Left cardiac atrium (tissue), 4 donors: ENCODE results near the gene PRDM5. TPM values are rescaled to one million over a fixed set of nuclear protein-coding genes. Genes with fewer than 3 reads are reported as not detected.

Experiments used
- ATAC-seq, 2 donors: fragments of 200-7000 bp; cut with Tn5 transposase; one replicate each; pipeline ENCODE4 v1.9.1; 2020; ENCODE audit warnings: mild to moderate bottlenecking in 2 of 2, moderate library complexity in 2 of 2
- DNase-seq: peaks from one replicate; pipeline ENCODE4 v3.0.0-alpha.2; 2020
- intact Hi-C, 2 donors: fragments of 100-400 bp; cut with DNase I; formaldehyde crosslinking; loops; one replicate each; pipeline versions ENCODE4 v1.14.1 to v1.15.1; 2022 to 2023
- total RNA-seq, 2 donors: library from RNA; stranded (reverse); fragmentation: NEBNext Ultra II Directional; extraction: Animal tissue kit (Norgen Biotek cat#: 25700); gene quantifications; one replicate each; pipeline ENCODE4 v1.2.1, GENCODE V29; 2021
- donor health status: DM: no; HTN: yes; CAD: no.
- donor health status: DM: no; HTN: yes; CAD: no; lungs with severe emphysema.
- donor health status: DM: yes; HTN: yes; CAD: no.
- donor health status: Dilated cardiomyopathy.

The PRDM5 gene
- total RNA-seq, 2 donors from 2014 or later, result 8.2 to 14.2 TPM

DNA sequence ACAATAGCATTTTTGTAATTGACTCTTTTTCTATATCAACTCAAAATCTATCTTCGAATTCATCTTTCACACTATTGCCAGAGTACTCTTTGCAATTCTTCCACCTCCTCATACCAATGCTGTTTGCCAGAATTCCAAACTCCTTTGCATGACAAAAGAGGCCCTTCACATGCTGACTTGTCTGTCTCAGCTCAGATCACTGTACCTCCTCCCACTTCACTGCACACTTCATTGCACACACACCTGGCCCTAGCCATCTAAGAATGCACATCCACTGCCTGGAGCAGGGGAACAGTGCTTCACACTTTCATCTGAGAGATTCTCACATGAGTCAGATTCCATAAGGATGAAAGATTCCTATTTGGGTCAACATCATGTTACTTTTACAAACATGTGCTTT is 56.5 kb downstream of the PRDM5 start:
- intact Hi-C loops, result no loop called here
- no peak for DNase-seq

DNA sequence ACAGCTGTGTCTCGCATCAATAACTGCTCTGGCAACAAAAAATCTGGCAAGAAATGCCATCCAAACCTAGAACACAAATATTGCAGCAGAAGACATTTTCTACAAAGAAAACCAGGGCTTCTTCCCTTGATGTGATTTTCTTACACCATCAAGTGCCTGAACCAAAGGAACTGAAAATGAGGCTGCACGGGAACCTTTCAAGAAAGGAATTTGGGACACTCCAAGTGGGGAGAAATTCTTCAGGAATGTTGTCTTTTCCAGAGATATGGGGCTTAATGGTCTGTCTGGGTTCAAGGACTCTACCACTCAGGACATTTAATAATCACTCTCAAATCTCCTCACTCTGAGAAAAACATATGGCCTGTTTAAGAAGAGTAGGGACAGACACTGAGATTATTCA is 57.6 kb downstream of the PRDM5 start:
- intact Hi-C loops, result no loop called here
- no peak for ATAC-seq
- DNase-seq, result no peak

More for the DNA sequence above, 56.5 kb downstream of the PRDM5 start:
- no peak for ATAC-seq

DNA sequence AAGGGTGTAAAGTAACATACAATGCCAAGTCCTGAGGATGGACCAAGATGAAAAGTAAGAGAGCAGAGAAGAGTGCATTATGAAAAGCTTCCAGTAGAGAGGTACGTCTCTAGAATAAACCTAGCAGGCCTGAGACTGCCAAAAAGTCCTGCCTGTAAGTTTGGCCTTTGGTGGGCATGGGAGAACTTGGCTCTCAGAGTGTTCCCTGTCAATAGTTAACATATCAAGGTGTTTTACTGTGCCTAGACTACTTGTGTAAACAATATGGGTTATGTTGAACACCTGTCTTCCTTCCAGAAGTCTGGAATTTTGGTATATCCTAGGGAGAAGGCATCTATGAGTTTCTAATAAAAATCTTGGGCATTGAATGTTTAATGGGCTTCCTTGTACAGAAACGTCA is 60.1 kb downstream of the PRDM5 start:
- DNase-seq (no peak), ATAC-seq (no peak)
- intact Hi-C loops, result no loop called here

DNA sequence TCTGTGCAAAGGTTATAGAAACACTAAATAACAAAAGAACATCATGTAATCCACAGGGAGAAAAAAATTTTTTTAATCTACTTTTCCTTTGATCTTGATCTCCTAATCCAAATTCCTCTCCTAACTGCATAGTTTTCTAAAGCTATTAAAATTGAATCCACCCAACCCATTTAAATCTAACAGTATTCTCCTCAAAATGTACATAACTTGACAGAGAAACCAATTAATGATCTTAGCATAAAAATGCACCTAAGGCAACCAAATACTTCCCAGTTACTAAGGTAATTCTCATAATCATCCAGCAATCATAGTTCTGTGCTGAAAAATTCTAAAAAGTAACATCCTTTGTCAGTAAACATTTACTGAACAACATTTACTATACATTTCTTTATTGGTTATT is 60.7 kb downstream of the PRDM5 start:
- DNase-seq (no peak), ATAC-seq (no peak)
- intact Hi-C loops, result no loop called here

DNA sequence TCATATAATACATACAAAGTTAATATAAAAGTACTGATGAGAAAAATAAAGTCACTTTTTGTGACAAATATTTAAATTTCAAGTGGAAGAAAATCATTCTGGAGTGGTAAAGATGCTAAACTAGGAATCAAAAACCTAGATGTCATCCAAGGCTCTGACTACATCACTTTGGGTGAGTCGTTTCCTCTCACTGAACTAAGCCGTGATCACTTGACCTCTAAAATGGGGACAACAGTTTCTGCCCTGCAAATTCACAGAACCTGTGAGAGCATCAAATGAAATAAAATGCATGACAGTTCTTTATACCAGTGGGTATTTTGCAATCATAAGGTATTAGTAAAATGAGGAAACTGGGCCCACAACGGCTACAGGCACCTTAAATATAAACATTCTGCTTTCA is 63.8 kb downstream of the PRDM5 start:
- ATAC-seq (no peak), DNase-seq (no peak)
- intact Hi-C loops, result no loop called here

DNA sequence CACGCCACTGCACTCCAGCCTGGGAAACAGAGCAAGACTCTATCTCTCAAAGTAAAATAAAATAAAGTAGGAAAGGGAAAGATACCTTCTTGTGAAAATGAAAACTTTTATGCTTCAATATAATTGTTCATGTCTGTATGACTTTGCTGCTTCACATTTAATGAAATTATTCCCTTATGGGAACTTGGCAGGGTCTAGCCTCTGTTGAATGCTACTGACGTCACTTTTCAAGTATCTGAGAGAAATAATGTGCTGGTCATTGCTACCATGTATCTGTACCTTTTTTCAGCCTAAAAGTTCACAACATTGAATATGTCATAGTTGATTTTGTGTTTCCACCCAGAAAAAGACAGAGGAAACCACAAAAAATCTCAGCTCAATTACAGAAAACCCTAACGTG is 65.2 kb downstream of the PRDM5 start:
- intact Hi-C loops, result no loop called here
- DNase-seq, result no peak
- no peak for ATAC-seq

DNA sequence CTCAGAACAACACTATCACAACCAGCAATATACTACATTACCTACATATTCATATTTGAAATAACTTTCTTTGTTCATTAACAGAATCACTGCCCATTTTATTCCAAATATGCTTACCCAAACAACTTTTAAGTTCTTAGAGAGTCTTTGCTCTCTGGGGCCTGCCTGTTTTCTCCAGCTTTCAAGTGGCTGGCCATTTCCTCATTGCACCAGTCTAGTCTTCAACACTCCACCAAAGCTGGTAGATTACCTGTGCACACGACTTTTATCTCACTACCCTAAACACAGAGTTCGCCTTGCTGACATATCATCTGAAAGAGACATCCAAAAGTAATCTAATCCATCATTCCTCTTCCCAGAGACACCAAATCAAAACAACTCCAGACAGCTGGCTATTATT is 66.2 kb downstream of the PRDM5 start:
- no peak for ATAC-seq
- intact Hi-C loops, result no loop called here
- DNase-seq, result no peak

DNA sequence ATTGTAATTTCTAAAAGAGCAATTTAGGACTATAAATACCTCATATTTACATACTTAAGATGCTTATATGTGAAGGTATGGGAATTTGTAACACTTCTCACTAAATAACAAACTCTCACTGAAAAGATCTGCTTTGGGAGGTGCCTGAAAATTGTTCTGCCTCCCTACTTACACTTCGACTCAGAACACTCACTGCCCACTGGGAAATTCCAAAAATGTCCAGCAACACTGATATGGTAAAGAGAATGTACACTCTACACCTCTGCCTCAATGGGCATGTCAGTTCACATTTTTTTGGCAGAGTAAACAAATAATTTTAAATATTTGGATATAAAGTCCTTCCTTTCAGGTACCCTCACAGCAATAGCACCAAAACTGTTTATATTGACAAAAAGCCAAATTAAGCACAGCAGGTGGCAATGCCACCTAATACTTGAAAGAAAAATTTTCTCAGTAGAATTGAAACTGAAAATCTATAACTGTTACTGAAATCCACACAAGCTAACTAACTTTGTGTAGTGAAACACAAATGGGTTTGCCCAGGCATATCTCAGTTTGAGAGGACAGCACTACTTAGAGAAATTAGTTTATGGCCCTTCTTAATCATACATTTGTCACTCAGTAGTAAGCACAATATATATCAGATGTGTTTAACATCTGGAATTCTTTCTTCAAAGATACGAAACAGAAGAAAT is 67.1 kb downstream of the PRDM5 start:
- intact Hi-C loops, result no loop called here
- DNase-seq (no peak), ATAC-seq (no peak)

DNA sequence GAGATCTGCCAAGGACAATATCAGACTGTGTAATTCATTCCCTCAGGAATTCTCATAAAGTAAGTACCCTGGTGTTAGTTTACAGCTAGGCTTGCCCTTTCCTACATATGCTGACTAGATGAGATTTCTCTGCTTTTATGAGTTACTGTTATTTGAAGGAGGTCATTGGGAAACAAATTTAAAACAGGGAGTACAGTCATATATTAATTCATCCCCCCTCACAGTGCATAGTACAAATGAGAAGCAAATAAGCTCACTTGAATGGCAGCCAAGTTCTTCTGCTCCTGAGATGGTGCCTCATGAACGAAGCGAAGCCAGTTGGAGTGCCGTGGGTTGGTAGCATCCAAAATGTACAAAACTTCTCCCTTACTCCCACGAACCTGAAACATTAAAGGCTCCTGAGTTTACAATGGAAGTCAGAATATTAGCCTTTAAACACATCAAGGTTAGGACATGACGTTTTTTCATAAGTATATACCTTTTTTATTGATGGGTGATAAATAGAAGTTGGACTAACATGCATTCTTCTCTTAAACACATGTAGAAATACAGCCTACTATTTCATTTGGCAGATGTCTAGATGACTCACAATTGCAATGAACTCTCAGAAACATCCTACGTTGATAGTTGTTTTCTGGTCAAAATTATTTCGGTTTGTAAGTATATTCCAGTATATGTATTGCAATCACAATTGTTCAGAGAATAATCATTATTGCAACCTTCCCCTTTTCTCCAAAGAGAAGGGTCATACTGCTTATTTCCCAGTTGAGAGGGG is 69.2 kb downstream of the PRDM5 start:
- ATAC-seq, result no peak
- no peak for DNase-seq
- intact Hi-C loops, result no loop called here

DNA sequence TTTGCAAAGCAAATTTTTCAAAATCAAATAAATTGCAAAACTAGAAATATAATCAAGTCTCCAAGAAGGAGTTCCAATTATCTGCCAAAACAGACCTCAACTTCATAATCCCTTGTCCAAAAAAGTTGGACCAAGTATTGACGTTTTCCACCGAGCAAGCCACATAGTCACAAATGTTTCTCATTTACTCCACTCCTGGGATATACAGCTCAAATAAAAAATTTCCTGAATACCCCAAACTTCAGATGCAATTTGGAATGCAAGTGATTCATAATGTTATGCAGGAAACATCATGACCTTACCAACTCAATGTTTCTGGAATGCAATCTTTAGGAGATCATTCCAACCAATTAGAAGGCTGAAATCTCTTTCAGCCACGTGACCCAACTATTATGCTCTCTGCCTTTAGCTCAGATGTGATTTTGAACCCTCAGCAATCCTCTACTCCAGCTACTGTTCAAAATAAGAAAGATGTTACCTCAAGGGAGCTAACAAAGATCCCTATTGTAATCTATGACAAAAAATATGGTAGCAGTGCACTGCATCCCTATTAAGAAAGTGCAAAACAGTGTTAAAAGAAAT is 72.4 kb downstream of the PRDM5 start:
- intact Hi-C loops, result no loop called here
- DNase-seq (no peak), ATAC-seq (no peak)

DNA sequence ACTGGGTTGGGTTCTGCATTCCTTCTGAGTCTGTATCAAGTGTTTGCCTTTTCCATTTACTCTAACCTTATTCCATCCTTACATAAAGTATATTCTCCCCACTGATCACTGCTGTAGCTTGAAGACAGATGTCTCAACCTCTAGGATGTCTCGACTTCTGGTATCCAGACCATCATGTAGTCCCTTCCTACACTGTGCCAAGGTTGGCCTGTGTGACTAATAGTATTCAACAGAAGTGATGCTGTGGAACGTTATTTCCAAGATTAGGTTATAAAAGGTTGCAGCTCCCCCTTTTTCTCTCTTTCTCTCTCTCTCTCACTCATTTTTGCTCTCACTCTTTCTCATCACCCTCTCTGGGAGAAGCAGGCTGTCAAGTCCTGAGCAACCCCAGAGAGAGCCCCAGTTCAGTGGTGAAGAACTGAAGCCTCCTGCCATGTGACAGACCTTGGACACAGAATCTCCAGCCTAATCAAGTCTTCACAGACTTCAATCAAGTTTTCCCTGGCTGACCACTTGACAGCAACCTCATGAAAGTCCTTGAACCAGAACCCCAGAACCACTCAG is 75.4 kb downstream of the PRDM5 start:
- ATAC-seq (no peak), DNase-seq (no peak)
- intact Hi-C loops, result no loop called here

DNA sequence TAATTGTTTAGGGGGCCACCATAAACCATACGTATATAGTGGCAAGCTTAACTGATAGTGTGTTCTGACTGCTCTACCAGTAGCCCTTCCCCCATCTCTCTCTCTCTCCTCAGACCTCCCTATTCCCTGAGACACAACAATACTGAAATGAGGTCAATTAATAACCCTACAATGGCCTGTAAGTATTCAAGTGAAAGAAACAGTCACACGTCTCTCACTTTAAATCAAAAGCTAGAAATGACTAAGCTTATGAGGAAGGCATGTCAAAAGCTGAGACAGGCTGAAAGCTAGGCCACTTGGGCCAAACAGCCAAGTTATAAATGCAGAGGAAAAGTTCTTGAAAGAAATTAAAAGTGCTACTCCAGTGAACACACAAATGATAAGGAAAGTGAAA is 78.0 kb downstream of the PRDM5 start:
- intact Hi-C loops, result no loop called here
- ATAC-seq (no peak), DNase-seq (no peak)

DNA sequence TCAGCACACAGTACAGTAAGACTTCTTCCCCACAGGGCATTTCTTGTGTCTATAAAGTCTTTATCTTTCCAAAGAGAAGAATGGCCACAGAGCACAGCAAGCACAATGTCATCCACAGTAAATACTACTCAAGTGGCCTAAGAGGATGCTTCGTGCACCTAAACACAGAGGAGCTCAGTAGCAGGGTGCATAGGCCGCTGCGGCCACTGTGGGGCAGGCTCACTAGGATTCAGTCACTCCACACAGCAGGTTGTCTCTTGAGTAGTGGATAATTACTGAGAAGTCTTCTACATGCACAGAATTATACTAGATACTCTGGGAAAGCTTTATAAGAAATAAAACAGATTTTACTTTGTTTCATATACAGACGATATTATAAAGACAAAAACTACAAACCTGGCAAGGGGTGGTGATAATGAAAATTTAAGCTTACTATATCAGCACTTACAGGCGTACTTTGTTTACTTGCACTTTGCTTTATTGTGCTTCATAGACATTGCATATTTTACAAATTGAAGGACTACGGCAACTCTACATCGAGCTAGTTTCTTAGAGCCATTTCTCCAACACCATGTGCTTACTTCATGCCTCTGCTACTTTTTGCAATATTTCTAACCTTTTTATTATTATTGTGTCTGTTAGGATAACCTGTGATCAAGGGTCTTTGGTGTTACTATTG is 78.5 kb downstream of the PRDM5 start:
- ATAC-seq (peak in 1 of 2 donors; percentile 45), DNase-seq (peak; percentile 23)
- intact Hi-C loops, result no loop called here

DNA sequence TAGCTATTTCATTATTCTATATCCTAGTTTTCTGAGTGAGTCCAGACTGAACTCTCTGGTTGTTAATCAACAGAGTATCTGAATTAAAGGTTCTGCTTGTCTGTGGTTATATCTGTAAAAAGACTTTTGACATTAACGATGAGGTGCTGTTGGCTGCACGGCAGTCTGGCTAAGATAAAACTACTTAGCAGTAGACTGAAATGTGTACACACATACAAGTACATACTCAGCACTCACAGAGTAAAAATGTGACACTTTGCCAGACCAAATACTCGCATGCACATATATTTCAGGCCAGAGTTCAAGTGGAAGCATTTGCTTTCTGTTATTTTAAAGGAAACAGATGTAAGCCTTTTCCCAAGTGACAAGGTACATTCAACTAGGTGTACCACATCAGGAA is 80.5 kb downstream of the PRDM5 start:
- DNase-seq (no peak), ATAC-seq (no peak)
- intact Hi-C loops, result no loop called here

DNA sequence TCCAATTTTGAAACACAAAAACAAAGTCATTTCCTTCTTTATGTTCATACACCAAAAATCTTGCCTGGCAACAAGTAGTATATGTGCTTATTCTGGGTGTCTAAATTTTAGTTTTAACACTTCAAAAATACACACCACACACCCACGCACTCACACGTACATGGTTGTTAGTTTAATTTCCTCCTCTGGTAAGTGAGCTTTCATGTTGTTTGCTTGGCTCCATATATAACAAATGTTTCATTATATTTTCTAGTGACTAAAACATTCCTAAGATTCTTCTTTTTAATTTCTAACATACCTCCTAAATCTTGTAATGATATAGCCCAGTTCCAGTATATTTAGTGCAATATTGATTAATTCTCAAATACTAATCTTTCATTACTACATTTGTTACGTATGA is 80.9 kb downstream of the PRDM5 start:
- DNase-seq, result no peak
- intact Hi-C loops, result no loop called here
- ATAC-seq, result no peak

DNA sequence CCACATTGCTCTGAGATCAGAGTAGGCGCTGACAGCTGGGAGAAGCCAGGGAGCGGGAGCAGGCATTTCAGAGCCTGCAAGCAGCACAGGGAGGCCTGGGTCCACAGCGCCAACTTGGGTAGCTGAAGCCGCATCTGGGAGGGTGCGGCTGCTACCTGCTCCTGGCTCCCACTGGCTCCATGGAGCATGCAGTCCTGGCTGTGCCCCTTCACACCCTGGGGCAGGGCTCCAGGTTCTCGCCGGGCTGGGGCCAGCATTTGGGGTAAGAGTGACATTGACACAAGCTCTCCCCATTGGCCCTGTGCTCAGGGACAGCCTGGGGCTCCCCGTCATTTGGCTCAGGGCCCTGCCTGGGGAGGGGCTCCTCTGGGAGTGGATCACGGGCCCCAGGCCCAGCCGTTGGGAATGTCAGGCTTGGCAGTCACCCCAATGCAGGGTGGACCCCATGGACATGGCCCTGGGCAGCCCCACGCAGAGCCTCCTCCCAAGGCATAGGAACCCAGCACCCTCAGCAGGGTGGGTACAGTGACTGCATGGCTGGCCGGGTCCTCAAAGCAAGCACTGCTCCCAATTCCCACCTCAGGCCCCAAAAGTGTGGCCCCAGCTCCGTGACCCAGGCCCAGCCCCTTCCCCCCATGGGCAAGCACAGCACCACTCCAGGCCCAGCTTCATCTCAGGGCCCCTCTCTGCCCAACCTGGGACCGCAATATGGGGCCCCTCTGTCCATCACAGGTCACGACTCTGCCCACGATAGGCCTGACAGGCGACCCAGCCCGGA is 82.4 kb downstream of the PRDM5 start:
- ATAC-seq, result no peak

DNA sequence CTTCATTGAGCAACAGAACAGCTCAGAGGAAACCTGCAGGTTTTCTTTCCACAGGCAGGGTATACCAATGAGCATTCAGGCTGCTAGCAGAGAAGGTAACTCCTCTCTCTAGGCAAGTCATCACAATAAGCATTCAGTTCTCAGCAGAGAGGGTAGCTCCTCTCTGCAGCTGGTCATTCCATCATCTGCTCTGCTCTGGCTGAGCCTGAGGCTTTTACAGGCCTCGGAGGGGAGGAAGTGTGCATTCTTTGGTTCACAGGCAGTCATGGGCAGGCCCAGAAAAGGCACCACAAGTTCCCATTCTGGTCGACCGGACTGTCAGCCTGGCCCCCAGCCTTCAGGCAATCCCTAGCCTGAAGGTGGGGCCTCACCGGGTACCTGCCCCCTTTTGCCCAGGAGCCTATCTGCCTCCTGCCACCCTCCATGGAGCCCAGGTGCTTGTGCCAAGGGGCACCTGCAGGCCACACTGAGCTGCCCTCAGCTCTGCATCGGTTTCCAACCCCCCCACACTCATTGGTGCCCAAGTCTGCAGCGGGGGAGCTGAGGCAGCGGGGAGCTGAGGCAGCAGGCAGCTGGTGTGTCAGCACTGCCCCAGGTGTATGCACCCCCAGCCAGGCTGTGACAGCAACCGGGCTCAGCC is 83.1 kb downstream of the PRDM5 start:
- ATAC-seq (no peak), DNase-seq (no peak)
- intact Hi-C loops, result no loop called here

More for the DNA sequence above, 82.4 kb downstream of the PRDM5 start:
- DNase-seq, result no peak
- intact Hi-C loops, result no loop called here

DNA sequence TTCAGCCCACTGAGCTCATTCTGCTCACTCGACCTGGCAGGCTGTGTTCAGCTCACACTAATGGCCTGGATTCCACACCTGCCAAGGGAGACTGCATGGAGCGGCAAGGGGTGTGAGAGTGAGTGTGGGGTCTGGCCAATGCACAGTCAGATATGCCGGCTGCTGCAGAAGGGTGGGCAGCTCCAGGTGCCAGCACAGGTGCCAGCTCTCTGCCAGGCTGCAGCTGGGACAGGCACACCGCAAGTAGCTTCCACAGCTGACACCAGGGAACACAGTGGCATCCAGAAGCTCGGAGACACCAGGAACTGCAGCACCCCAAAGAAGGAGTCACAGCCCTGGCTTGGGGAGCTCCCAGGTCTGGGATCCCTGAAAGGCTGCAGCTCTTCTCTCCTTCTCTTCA is 83.7 kb downstream of the PRDM5 start:
- DNase-seq, result no peak
- ATAC-seq, result no peak
- intact Hi-C loops, result no loop called here

DNA sequence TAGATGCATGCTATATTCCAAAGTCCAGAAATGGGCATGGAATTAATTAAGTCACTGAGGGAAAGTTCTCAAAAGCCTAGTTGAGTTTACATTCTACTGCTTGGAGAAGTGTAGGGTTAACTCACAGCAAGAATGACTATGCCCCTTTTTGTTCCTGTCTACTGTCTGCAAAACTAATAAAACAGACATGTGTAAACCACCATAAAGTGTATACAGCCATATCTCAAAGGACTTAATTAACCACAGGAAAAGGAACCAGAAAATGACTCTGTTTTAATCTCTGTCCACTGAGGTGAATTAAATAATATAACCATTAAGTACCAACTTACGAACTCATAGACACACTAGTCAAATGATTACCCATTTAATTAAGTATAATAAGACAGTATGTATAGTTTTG is 84.9 kb downstream of the PRDM5 start:
- no peak for DNase-seq
- intact Hi-C loops, result no loop called here
- no peak for ATAC-seq
